ENCODE measurements around the gene S100A7A. TPM values are rescaled to one million over a fixed set of nuclear protein-coding genes. Genes with fewer than 3 reads are reported as not detected.
"Not testable (repeated sequence)": the region's sequence is repeated elsewhere in the genome, so short reads cannot be mapped to it uniquely, and the experiment has no call there.

Gene S100A7A
- total and polyA plus RNA-seq, 2 of the 4 experiments (the other 2 are of a cell fraction), result not detected

DNA sequence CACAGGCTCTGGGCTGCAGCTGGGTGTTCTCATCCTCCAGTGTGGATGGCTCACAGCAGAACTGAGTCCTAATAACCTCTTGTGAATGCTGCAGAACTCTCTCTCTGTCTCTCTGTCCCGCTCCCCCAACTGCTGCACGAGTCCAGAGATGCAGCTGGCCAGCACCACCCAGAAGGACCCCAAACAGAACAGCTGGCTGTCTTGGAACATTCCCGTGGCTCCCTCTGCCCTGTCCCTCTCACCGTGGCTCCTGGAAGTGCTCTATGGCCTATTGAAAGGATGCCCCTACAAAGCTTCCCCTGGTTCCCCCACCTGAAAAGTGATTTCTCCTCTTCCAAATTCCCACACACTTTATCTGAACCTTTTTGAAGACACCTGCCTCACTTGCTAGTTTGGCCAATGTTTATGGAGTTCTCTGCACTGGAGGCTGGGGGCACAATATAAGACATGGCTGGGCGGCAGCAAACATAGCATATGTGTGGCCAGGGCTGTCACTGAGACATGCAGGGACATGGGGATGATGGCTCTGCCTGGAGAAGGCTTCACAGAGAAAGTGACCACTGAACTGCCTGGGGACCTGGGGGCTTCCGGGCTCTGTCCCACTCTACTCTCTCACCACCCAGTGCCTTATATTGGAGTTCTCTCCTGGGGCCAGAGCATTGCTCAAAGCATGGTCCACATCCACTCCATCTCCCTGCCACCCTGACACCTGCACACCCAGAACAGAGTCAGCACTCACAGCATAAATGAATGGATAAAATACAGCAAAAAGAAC, 10.3 kb upstream of the S100A7A start:
- in situ Hi-C loops (cut with MboI; ENCODE audit: low sequenced_read_pairs); H3K4me2 ChIP-seq (ENCODE audit: low read depth, low read length); H3K4ac ChIP-seq (ENCODE audit: low read depth, low read length); H4K20me1 ChIP-seq (ENCODE audit: insufficient read depth, low read length); H4K5ac ChIP-seq (ENCODE audit: low read depth, low read length); H3K36me3 ChIP-seq (ENCODE audit: control insufficient read depth, insufficient read depth, low read length); H4K8ac ChIP-seq (ENCODE audit: low read depth in 2 of 2, low read length in 2 of 2); H3K9me1 ChIP-seq (ENCODE audit: insufficient read depth, low read length); H2BK5ac ChIP-seq (ENCODE audit: low read depth, low read length, poor library complexity, severe bottlenecking); dilution Hi-C loops (cut with HindIII; ENCODE audit: low sequenced_read_pairs, unreplicated experiment); H2AFZ ChIP-seq (replicated peaks; ENCODE audit: low read length, poor library complexity); H3K27ac ChIP-seq (ENCODE audit: insufficient read depth, low read length); H2AK9ac ChIP-seq (replicated peaks; ENCODE audit: low read depth, low read length, poor library complexity); CTCF ChIA-PET; H3K4me1 ChIP-seq (ENCODE audit: control insufficient read depth, insufficient read depth, low read length); DNase-seq; H3K56ac ChIP-seq (ENCODE audit: extremely low read depth, insufficient read depth, low read length); ATAC-seq (ENCODE audit: low read depth); H3K4me3 ChIP-seq (ENCODE audit: insufficient read depth, low read depth, low read length); intact Hi-C loops (cut with micrococcal nuclease); BruUV-seq (replicated peaks); H2BK120ac ChIP-seq (ENCODE audit: low read depth, low read length); H3K79me1 ChIP-seq (ENCODE audit: low read depth in 1 of 2, low read length in 2 of 2); POLR2A ChIA-PET (ENCODE audit: unreplicated experiment); H3K9me3 ChIP-seq (ENCODE audit: control insufficient read depth, insufficient read depth, low read length); H3K23ac ChIP-seq (ENCODE audit: low read depth, low read length); H3K14ac ChIP-seq (replicated peaks; ENCODE audit: low read depth, low read length); H2BK20ac ChIP-seq (ENCODE audit: low read depth, low read length); H3K18ac ChIP-seq (ENCODE audit: low read depth, low read length); H2BK15ac ChIP-seq (ENCODE audit: low read depth, low read length); H2AK5ac ChIP-seq (ENCODE audit: low read depth, low read length); H4K91ac ChIP-seq (ENCODE audit: insufficient read depth, low read depth, low read length); H3K9ac ChIP-seq (ENCODE audit: low read depth, low read length); H3K27me3 ChIP-seq (ENCODE audit: control insufficient read depth, insufficient read depth, low read length): not testable (repeated sequence)
- WGBS, 2 experiments (ENCODE audit: extremely low coverage in 2 of 2, insufficient read length in 1 of 2), result 43% methylated on average over 3 of the region's 6 CpGs; no CpG with 5 or more reads in 1 of the 2 experiments

DNA sequence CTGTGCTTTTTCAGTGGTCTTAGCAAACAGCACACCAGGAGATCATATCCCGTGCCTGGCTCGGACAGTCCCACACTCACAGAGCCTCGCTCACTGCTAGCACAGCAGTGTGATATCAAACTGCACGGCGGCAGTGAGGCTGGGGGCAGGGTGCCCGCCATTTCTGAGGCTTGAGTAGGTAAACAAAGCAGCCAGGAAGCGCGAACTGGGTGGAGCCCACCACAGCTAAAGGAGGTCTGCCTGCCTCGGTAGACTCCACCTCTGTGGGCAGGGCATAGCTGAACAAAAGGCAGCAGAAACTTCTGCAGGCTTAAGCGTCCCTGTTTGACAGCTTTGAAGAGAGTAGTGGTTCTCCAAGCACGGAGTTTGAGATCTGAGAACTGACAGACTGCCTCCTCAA, 9.0 kb upstream of the S100A7A start:
- in situ Hi-C loops (cut with MboI; ENCODE audit: low sequenced_read_pairs); POLR2A ChIA-PET (ENCODE audit: unreplicated experiment); dilution Hi-C loops (cut with HindIII; ENCODE audit: low sequenced_read_pairs, unreplicated experiment): not testable (repeated sequence)

More for the DNA sequence above, 9.0 kb upstream of the S100A7A start:
- H3K56ac ChIP-seq (ENCODE audit: extremely low read depth, insufficient read depth, low read length); CTCF ChIA-PET; H3K23ac ChIP-seq (ENCODE audit: low read depth, low read length); H2BK5ac ChIP-seq (ENCODE audit: low read depth, low read length, poor library complexity, severe bottlenecking); H2AFZ ChIP-seq (replicated peaks; ENCODE audit: low read length, poor library complexity); H2AK5ac ChIP-seq (ENCODE audit: low read depth, low read length); H3K4me1 ChIP-seq (ENCODE audit: control insufficient read depth, insufficient read depth, low read length); H3K27me3 ChIP-seq (ENCODE audit: control insufficient read depth, insufficient read depth, low read length); H3K18ac ChIP-seq (ENCODE audit: low read depth, low read length); H2BK120ac ChIP-seq (ENCODE audit: low read depth, low read length); H3K9me1 ChIP-seq (ENCODE audit: insufficient read depth, low read length); H3K36me3 ChIP-seq (ENCODE audit: control insufficient read depth, insufficient read depth, low read length); H4K20me1 ChIP-seq (ENCODE audit: insufficient read depth, low read length); H3K14ac ChIP-seq (replicated peaks; ENCODE audit: low read depth, low read length); H3K4me3 ChIP-seq (ENCODE audit: insufficient read depth, low read depth, low read length); H4K5ac ChIP-seq (ENCODE audit: low read depth, low read length); BruUV-seq (replicated peaks); H3K27ac ChIP-seq (ENCODE audit: insufficient read depth, low read length); intact Hi-C loops (cut with micrococcal nuclease); H4K91ac ChIP-seq (ENCODE audit: insufficient read depth, low read depth, low read length); DNase-seq; H2BK15ac ChIP-seq (ENCODE audit: low read depth, low read length); H2AK9ac ChIP-seq (replicated peaks; ENCODE audit: low read depth, low read length, poor library complexity); H3K9me3 ChIP-seq (ENCODE audit: control insufficient read depth, insufficient read depth, low read length); H3K4ac ChIP-seq (ENCODE audit: low read depth, low read length); H3K9ac ChIP-seq (ENCODE audit: low read depth, low read length); H4K8ac ChIP-seq (ENCODE audit: low read depth in 2 of 2, low read length in 2 of 2); H3K4me2 ChIP-seq (ENCODE audit: low read depth, low read length); H3K79me1 ChIP-seq (ENCODE audit: low read depth in 1 of 2, low read length in 2 of 2); ATAC-seq (ENCODE audit: low read depth); H2BK20ac ChIP-seq (ENCODE audit: low read depth, low read length): not testable (repeated sequence)
- 0% methylated on average over 1 of the region's 11 CpGs; no CpG with 5 or more reads in 1 of the 2 experiments for WGBS, 2 experiments (ENCODE audit: extremely low coverage in 2 of 2, insufficient read length in 1 of 2)

Data from IMR-90 (cell line).